GM23248 (cell line): Measurements from ENCODE around the gene CHD1. TPM values are rescaled to one million over a fixed set of nuclear protein-coding genes. Genes with fewer than 3 reads are reported as not detected.

Source experiments
- DNase-seq: peaks from one replicate; pipeline ENCODE4 v3.0.0-alpha.2; 2015
- H2AFZ ChIP-seq: fragments of 200-600 bp; sonication (generic); 2 replicates; pipeline ENCODE4 v1.6.1; 2016; ENCODE audit warnings: antibody characterized with exemption
- H3F3A ChIP-seq: fragments of 200-600 bp; sonication (generic); 2 replicates; pipeline ENCODE4 v1.6.1; 2016; ENCODE audit warnings: mild to moderate bottlenecking, antibody characterized with exemption, mixed run types; ENCODE audit not compliant: insufficient read depth
- H3K27ac ChIP-seq: fragments of 200-600 bp; sonication (generic); 2 replicates; pipeline ENCODE4 v1.5.1; 2016; ENCODE audit warnings: mild to moderate bottlenecking
- H3K27me3 ChIP-seq: fragments of 200-600 bp; sonication (generic); replicated peaks from 2 replicates; pipeline ENCODE4 v1.6.1; 2016; ENCODE audit warnings: mild to moderate bottlenecking; ENCODE audit not compliant: insufficient read depth
- H3K36me3 ChIP-seq: fragments of 200-600 bp; sonication (generic); 2 replicates; pipeline ENCODE4 v1.6.1; 2016; ENCODE audit warnings: low read depth, mild to moderate bottlenecking
- H3K4me1 ChIP-seq: fragments of 200-600 bp; sonication (generic); 2 replicates; pipeline ENCODE4 v1.6.1; 2016; ENCODE audit warnings: mild to moderate bottlenecking; ENCODE audit not compliant: insufficient read depth
- H3K4me2 ChIP-seq: fragments of 200-600 bp; sonication (generic); one replicate; pipeline ENCODE4 v1.6.1; 2016; ENCODE audit warnings: mild to moderate bottlenecking; ENCODE audit not compliant: unreplicated experiment
- H3K4me3 ChIP-seq: fragments of 200-600 bp; sonication (generic); 2 replicates; pipeline ENCODE4 v1.5.1; 2016; ENCODE audit warnings: mild to moderate bottlenecking
- H3K79me2 ChIP-seq: fragments of 200-600 bp; sonication (generic); 2 replicates; pipeline ENCODE4 v1.6.1; 2016; ENCODE audit warnings: mild to moderate bottlenecking; ENCODE audit not compliant: insufficient read depth
- H3K9ac ChIP-seq: fragments of 200-600 bp; sonication (generic); 2 replicates; pipeline ENCODE4 v1.6.1; 2016; ENCODE audit warnings: mild to moderate bottlenecking
- H3K9me2 ChIP-seq: fragments of 200-600 bp; sonication (generic); 2 replicates; pipeline ENCODE4 v1.6.1; 2016; ENCODE audit warnings: mixed run types, mild to moderate bottlenecking, moderate library complexity; ENCODE audit not compliant: insufficient read depth
- H3K9me3 ChIP-seq: fragments of 200-600 bp; sonication (generic); one replicate; pipeline ENCODE4 v1.6.1; 2017; ENCODE audit warnings: low read depth
- H4K20me1 ChIP-seq: fragments of 200-600 bp; sonication (generic); 2 replicates; pipeline ENCODE4 v1.6.0; 2016; ENCODE audit not compliant: insufficient read depth
- EZH2 ChIP-seq: fragments of 200-600 bp; sonication (generic); IDR thresholded peaks from 2 replicates; pipeline ENCODE4 v1.6.1; 2018; ENCODE audit warnings: antibody characterized with exemption, mild to moderate bottlenecking; ENCODE audit not compliant: insufficient read depth, poor library complexity, severe bottlenecking
- EZH2phosphoT487 ChIP-seq: fragments of 200-600 bp; sonication (generic); IDR thresholded peaks from 2 replicates; pipeline ENCODE4 v1.6.1; 2018; ENCODE audit warnings: antibody characterized with exemption, moderate library complexity, mild to moderate bottlenecking, low read depth; ENCODE audit not compliant: insufficient read depth
- WGBS, 2 experiments: methylation state at CpG; one replicate each; pipeline ENCODE4 v1.1.6; 2015 to 2017; ENCODE audit warnings: low lambda C conversion rate in 2 of 2, low coverage in 1 of 2; ENCODE audit errors: missing lambda C conversion rate in 2 of 2; 5-methylcytosine and 5-hydroxymethylcytosine counted together
- in situ Hi-C: fragments of 300-500 bp; cut with MboI; formaldehyde crosslinking; loops from 2 replicates; pipeline ENCODE4 v1.15.0; 2020
- polyA plus RNA-seq: library from polyadenylated mRNA; unstranded; fragments of >200 nt; fragmentation: Nextera tagmentation; extraction: Ambion mirVana; gene quantifications from 2 replicates; pipeline ENCODE4 v1.2.1, GENCODE V29; 2016
- total RNA-seq: library from RNA; depleted of rRNA; stranded (reverse); fragments of >200 nt; shearing (Covaris generic); gene quantifications from 2 replicates; pipeline ENCODE4 v1.2.3, GENCODE V29; 2014

CHD1 gene
- total and polyA plus RNA-seq, 2 experiments from 2014 or later, result 11.1 to 28.1 TPM

DNA sequence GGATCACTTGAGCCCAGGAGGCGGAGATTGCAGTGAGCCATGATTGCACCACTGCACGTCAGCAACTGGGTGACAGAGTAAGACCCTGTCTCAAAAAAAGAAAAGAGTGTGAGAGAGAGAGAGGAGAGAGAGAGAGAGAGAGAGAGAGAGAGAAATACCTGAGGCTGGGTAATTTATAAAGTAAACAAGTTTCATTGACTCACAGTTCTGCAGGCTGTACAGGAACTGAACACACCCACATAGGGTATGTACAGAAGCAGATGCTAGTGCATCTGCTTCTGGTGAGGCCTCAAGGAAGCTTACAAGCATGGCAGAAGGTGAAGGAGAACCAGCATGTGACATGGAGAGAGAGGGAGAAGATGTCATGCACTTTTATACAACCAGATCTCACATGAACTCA, 46.4 kb upstream of the CHD1 start:
- WGBS, 2 experiments, result 62 to 74% methylated on average over 2 of the region's 2 CpGs

GRCh38 chr5:98969400-98969799, 40.6 kb upstream of the CHD1 start:
- Histone ChIP-seq H3K4me2 (no peak overlapping the region), H3K27me3 (no peaks in the 10 kb centered on the region), H4K20me1 (no peaks in the 10 kb centered on the region), H3K9me2 (no peaks in the 10 kb centered on the region), H2AFZ (no peak overlapping the region), H3K36me3 (no peaks in the 10 kb centered on the region; the same call in 1 of the 2 replicates), H3K4me3 (no peak overlapping the region), H3F3A (no peaks in the 10 kb centered on the region), H3K4me1 (no peaks in the 10 kb centered on the region), H3K27ac (no peak overlapping the region), H3K9ac (no peak overlapping the region), H3K79me2 (no peaks in the 10 kb centered on the region), H3K9me3 (no peaks in the 10 kb centered on the region)
- no peak for DNase-seq
- 78 to 80% methylated on average over 4 of the region's 4 CpGs for WGBS, 2 experiments
- in situ Hi-C loops, result no loop called here
- TF ChIP-seq EZH2phosphoT487 (no peak), EZH2 (no peak)

More for the DNA sequence above, 46.4 kb upstream of the CHD1 start:
- H2AFZ ChIP-seq, result no peak overlapping the region
- H3K9ac ChIP-seq, result no peak overlapping the region
- H3K27ac ChIP-seq, result no peak overlapping the region
- no peaks in the 10 kb centered on the region for H3K4me1 ChIP-seq
- no peaks in the 10 kb centered on the region for H3K27me3 ChIP-seq
- no peaks in the 10 kb centered on the region for H3F3A ChIP-seq
- no peaks in the 10 kb centered on the region for H4K20me1 ChIP-seq
- no peaks in the 10 kb centered on the region for H3K9me3 ChIP-seq
- no peaks in the 10 kb centered on the region for H3K9me2 ChIP-seq
- TF ChIP-seq EZH2, result no peak
- TF ChIP-seq EZH2phosphoT487, result no peak
- no peak for DNase-seq
- H3K79me2 ChIP-seq, result no peaks in the 10 kb centered on the region
- H3K4me2 ChIP-seq, result no peak overlapping the region
- in situ Hi-C loops, result no loop called here
- H3K4me3 ChIP-seq, result no peak overlapping the region
- no peaks in the 10 kb centered on the region for H3K36me3 ChIP-seq

DNA sequence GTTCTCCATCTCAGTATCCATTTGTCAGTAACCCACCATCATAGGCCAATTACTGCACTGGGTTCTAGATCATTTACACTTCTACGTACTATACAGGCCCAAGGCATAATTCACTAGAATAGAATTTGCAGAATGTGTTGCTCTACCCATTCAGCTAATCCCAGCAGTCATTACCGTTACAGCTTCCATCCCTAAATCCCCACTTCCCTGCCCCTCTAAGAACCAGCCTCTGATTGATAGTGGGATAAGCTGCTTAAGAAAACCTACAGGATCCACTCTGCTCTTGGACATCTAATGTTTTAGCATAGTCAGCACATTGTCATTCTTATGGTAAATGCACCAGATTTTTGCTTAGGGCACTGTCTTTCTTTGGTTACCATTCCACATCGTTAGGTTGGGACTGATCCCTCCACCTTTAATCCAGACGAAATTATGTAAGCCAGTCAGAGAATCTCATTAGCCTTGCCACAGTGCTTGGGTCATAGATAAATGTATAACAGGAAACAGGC, 39.3 kb upstream of the CHD1 start:
- Histone ChIP-seq H3K9ac (no peak overlapping the region), H3K9me2 (no peaks in the 10 kb centered on the region), H3K4me1 (no peaks in the 10 kb centered on the region), H3F3A (no peaks in the 10 kb centered on the region), H4K20me1 (no peaks in the 10 kb centered on the region), H3K27ac (no peak overlapping the region), H2AFZ (no peak overlapping the region), H3K4me2 (no peak overlapping the region), H3K4me3 (no peak overlapping the region), H3K27me3 (no peaks in the 10 kb centered on the region), H3K79me2 (no peaks in the 10 kb centered on the region), H3K36me3 (no peaks in the 10 kb centered on the region; the same call in 1 of the 2 replicates), H3K9me3 (no peaks in the 10 kb centered on the region)
- WGBS, 2 experiments, result 77 to 82% methylated on average over 4 of the region's 4 CpGs
- DNase-seq, result no peak
- no peak for TF ChIP-seq EZH2
- no peak for TF ChIP-seq EZH2phosphoT487
- in situ Hi-C loops, result no loop called here

GRCh38 chr5:98965226-98965625, 36.4 kb upstream of the CHD1 start:
- Histone ChIP-seq H3K9me2 (no peaks in the 10 kb centered on the region), H4K20me1 (no peaks in the 10 kb centered on the region), H3F3A (no peaks in the 10 kb centered on the region), H3K4me3 (no peak overlapping the region), H3K9me3 (no peaks in the 10 kb centered on the region), H2AFZ (no peak overlapping the region), H3K36me3 (no peaks in the 10 kb centered on the region; the same call in 1 of the 2 replicates), H3K79me2 (no peaks in the 10 kb centered on the region), H3K9ac (no peak overlapping the region), H3K27me3 (no peaks in the 10 kb centered on the region), H3K27ac (no peak overlapping the region), H3K4me2 (no peak overlapping the region), H3K4me1 (no peaks in the 10 kb centered on the region)
- no peak for TF ChIP-seq EZH2phosphoT487
- in situ Hi-C loops, result no loop called here
- WGBS, 2 experiments, result 92 to 94% methylated on average over 4 of the region's 4 CpGs
- DNase-seq, result no peak

DNA sequence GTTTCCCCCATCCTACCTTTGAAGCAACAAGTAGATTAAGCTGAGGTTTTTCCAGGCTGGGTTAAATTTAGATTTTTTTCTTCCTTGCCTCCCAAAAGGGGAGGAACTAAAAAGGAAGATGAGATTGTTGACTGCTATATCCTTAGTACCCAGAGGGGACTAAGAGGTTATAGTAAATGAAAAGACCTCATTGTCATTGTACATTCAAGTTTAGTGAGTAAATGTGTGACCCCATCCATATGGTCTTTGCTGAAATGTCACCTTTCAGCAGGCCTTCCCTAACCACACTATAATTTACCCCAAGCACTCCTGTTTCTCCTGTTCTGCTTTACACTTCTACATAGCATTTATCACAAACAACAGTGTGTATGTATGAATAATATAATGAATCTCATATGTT, 35.8 kb upstream of the CHD1 start:
- Histone ChIP-seq H4K20me1 (no peaks in the 10 kb centered on the region), H3K36me3 (no peaks in the 10 kb centered on the region; the same call in 1 of the 2 replicates), H3K9me3 (no peaks in the 10 kb centered on the region), H3K79me2 (no peaks in the 10 kb centered on the region), H3K27ac (no peak overlapping the region), H3K9ac (no peak overlapping the region), H3K4me1 (no peaks in the 10 kb centered on the region), H3K4me2 (no peak overlapping the region), H3K27me3 (no peaks in the 10 kb centered on the region), H2AFZ (no peak overlapping the region), H3K9me2 (no peaks in the 10 kb centered on the region), H3F3A (no peaks in the 10 kb centered on the region), H3K4me3 (no peak overlapping the region)
- DNase-seq, result no peak
- TF ChIP-seq EZH2 (no peak), EZH2phosphoT487 (no peak)
- in situ Hi-C loops, result no loop called here
